Measurements from ENCODE around the gene CC2D2A.

Gene CC2D2A

DNA sequence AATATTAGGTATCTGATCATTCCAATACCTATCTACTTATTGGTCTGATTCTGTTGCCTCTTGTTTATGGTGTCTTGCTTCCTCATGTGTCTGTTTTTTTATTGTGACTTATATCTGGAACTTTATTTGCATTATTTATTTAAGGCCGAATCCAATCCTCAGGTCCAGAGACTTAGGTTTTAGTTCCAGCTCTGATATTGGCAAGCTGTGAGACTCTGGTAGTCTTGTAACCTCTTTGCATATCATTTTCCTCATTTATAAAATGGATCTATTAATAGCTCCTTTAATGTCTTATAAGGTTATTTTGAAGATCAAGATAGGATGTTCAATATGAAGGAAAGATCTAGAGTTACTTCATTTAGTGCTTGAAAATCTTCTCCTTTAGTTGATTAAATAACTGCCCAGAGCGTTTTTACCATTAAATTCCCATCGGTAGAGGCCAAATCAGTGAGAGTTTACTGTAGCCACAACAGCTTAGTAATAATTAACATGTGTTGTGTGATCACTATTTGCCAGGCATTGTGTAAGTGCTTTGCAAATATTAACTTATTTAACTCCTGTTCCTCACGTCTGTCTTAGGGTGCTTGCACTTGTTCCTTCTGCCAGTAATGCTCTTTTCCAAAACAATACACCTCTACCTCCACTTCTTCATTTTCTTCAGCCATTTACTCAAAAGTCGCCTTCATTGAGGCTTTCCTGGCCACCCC is 82.2 kb downstream of the CC2D2A start:
- Histone ChIP-seq H3K27me3 (replicated peaks; ENCODE audit: control insufficient read depth, insufficient read depth, low read length) (no peaks in the 10 kb centered on the region), H3K4me3 (replicated peaks; ENCODE audit: low read depth, low read length) (no peak overlapping the region), H3K36me3 (ENCODE audit: control insufficient read depth, insufficient read depth, low read length) (no peaks in the 10 kb centered on the region)
- no peak for DNase-seq (ENCODE audit: extremely low read depth, insufficient read length)
- TF ChIP-seq CTCF (IDR thresholded peaks at IDR 0.05; ENCODE audit: insufficient read depth, low read length, poor library complexity, severe bottlenecking) = no peak

DNA sequence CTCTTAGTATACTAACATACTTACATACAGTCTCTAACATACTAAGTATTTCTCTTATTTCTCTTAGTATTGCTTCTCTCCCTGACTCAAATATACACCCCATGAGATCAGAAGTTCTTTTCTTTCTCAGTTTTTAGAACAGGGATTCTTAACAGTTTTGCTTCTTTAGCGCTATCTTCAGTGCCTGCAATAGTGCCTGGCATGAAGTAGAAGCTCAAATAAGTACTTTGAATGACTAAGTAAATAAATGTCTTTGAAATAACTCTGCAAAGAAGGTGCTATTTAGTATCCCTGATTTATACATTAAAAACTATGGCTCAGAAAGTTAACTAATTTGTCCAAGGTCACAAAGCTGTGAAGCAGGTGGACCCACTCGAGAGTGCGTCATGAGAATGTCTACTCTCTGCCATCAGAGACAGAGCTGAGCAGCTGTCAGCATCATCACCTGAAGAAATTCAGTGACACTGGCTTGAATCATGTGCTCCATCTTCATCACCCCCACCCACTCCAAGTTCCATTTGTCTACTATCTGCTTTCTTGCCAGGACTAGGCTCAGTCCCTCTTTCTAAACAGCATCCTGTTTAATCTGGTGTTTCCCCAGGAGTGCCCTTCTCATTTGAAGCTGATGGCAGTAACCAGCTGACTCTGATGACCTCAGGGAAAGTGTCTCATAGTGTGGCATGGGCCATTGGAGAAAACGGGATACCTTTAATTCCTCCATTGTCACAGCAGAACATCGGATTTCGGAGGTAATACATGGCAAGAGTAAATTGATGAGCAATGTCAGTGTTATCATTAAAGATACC is 83.1 kb downstream of the CC2D2A start:
- Histone ChIP-seq H3K27me3 (replicated peaks; ENCODE audit: control insufficient read depth, insufficient read depth, low read length) (no peaks in the 10 kb centered on the region), H3K36me3 (ENCODE audit: control insufficient read depth, insufficient read depth, low read length) (no peaks in the 10 kb centered on the region), H3K4me3 (replicated peaks; ENCODE audit: low read depth, low read length) (no peak overlapping the region)
- TF ChIP-seq CTCF (IDR thresholded peaks at IDR 0.05; ENCODE audit: insufficient read depth, low read length, poor library complexity, severe bottlenecking) = no peak
- DNase-seq (ENCODE audit: extremely low read depth, insufficient read length) = no peak

- no peak for DNase-seq (ENCODE audit: extremely low read depth, insufficient read length)
- no peaks in the 10 kb centered on the region for H3K36me3 ChIP-seq (ENCODE audit: control insufficient read depth, insufficient read depth, low read length)
- no peak for TF ChIP-seq CTCF (IDR thresholded peaks at IDR 0.05; ENCODE audit: insufficient read depth, low read length, poor library complexity, severe bottlenecking)
- H3K27me3 ChIP-seq (replicated peaks; ENCODE audit: control insufficient read depth, insufficient read depth, low read length) = no peaks in the 10 kb centered on the region
- no peak overlapping the region for H3K4me3 ChIP-seq (replicated peaks; ENCODE audit: low read depth, low read length)
Measured at GRCh38 chr4:15556511-15557092, 86.9 kb downstream of the CC2D2A start.

DNA sequence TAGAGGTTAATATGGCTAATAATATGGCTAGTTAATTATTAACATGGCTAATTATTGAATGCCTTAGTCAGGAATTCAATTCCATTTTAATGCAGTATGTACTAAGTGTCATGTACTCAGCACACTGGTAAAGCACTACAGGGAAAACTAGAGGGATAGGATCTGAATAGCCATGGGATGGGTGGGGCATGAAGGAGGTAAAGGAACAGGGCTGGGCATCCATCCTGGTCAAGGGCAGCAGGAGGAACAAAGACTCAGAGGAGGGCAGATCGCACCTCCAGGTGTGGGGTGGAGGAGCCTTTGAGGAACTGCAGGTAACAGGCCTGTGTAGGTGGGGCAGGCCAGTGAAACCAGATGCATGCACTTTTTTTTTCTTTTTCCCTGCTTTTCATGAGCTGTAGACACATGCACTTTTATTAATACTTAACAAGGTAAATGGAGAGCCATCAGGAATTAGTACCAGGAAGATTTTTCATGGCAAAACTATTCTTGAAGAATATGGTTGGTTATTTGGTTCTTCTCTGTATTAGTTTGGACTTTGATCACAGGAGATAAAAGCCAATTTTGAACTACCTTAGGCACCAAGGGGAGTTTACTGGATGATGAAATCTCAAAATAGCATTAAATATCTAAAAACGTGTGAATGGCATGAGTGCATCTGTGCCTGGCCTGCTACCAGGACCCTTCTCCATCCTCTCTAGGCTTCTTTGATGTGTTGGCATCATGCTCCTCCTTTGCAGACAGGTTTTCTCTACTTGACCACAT is 88.3 kb downstream of the CC2D2A start:
- Histone ChIP-seq H3K27me3 (replicated peaks; ENCODE audit: control insufficient read depth, insufficient read depth, low read length) (no peaks in the 10 kb centered on the region), H3K36me3 (ENCODE audit: control insufficient read depth, insufficient read depth, low read length) (no peaks in the 10 kb centered on the region), H3K4me3 (replicated peaks; ENCODE audit: low read depth, low read length) (no peak overlapping the region)
- no peak for DNase-seq (ENCODE audit: extremely low read depth, insufficient read length)
- no peak for TF ChIP-seq CTCF (IDR thresholded peaks at IDR 0.05; ENCODE audit: insufficient read depth, low read length, poor library complexity, severe bottlenecking)

DNA sequence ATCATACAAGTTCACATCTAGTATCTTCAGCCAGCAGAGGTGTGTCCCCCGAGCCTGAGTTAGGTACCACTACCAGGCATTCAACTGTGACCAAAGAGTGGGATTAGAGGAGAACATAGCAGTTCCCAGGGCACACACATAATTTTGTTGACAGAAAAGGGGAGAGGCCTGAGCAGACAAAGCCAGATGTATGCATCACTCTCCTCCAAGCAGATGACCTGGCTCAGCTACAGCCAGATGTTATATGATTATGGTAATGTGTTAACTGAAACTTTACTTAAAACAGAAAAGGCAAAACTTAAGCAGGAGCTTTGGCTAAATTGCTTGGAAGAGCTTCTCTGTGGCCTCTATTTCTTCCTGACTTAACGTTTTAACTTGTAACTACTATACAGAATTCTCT is 88.9 kb downstream of the CC2D2A start:
- no peaks in the 10 kb centered on the region for H3K27me3 ChIP-seq (replicated peaks; ENCODE audit: control insufficient read depth, insufficient read depth, low read length)
- no peak for DNase-seq (ENCODE audit: extremely low read depth, insufficient read length)
- no peaks in the 10 kb centered on the region for H3K36me3 ChIP-seq (ENCODE audit: control insufficient read depth, insufficient read depth, low read length)
- no peak for TF ChIP-seq CTCF (IDR thresholded peaks at IDR 0.05; ENCODE audit: insufficient read depth, low read length, poor library complexity, severe bottlenecking)
- no peak overlapping the region for H3K4me3 ChIP-seq (replicated peaks; ENCODE audit: low read depth, low read length)

Data from GM06990 (cell line).